H1 (cell line): ENCODE results near the gene UROS.

Experiments
- CHD1 ChIP-seq: IDR thresholded peaks from 2 replicates; pipeline ENCODE4 v1.6.1; 2012; ENCODE audit warnings: low read depth, low read length, improper control_type of control experiment
- EP300 ChIP-seq, 2 experiments: IDR thresholded peaks; 1 replicate in 1 of 2; 2 replicates in 1 of 2; pipeline ENCODE4 v1.6.1; 2011 to 2012; ENCODE audit warnings: low read depth in 2 of 2, low read length in 2 of 2, mild to moderate bottlenecking in 2 of 2, borderline replicate concordance in 1 of 2, inconsistent platforms in 1 of 2, moderate library complexity in 1 of 2
- EZH2 ChIP-seq: fragments of 200-600 bp; sonication (generic); IDR thresholded peaks from 2 replicates; pipeline ENCODE4 v1.7.1; 2012; ENCODE audit warnings: low read depth, mild to moderate bottlenecking, moderate library complexity, low read length, inconsistent platforms; ENCODE audit not compliant: severe bottlenecking
- GABPA ChIP-seq: IDR thresholded peaks from 2 replicates; pipeline ENCODE4 v1.6.1; 2011; ENCODE audit warnings: mild to moderate bottlenecking, low read length, moderate library complexity, borderline replicate concordance; ENCODE audit not compliant: insufficient read depth
- POLR2AphosphoS5 ChIP-seq: IDR thresholded peaks from 2 replicates; pipeline ENCODE4 v1.6.1; 2011; ENCODE audit warnings: low read depth, low read length
- SUZ12 ChIP-seq: fragments of 200-600 bp; sonication (generic); IDR thresholded peaks from 2 replicates; pipeline ENCODE4 v1.6.1; 2012; ENCODE audit warnings: mild to moderate bottlenecking, inconsistent platforms, low read length, moderate library complexity, mixed read lengths
- TBP ChIP-seq: IDR thresholded peaks from 2 replicates; pipeline ENCODE4 v1.6.1; 2011; ENCODE audit warnings: low read depth, low read length, improper control_type of control experiment
- TF ChIP-seq, protein P1 (sequence below), 3 experiments: IDR thresholded peaks; 1 replicate in 2 of 3; 2 replicates in 1 of 3; pipeline versions ENCODE4 v1.5.1 to v1.6.1; 2011; ENCODE audit warnings: low read length in 3 of 3, mild to moderate bottlenecking in 3 of 3, inconsistent platforms in 2 of 3, low read depth in 1 of 3, moderate library complexity in 1 of 3; ENCODE audit not compliant: insufficient read depth in 1 of 3; ENCODE audit errors: control extremely low read depth in 1 of 3

DNA sequence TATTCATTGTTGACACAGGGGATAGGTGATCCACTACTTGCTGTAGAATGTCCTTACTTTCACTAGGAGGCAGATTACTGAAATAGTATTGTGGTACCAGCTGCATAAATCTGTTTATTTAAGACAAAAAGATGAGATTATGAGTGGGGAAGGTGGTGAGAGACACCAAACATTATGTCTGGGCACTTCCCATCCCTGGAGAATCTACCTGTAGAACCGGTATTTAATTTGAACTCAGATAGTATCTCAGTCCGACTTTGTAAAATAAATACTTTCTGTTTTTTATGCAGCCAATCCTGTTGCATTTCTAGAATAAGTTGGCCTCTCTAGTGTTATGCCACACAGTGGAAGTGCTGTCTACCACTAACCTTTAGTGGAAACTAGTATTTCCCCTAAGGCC is 13.7 kb upstream of the UROS start:
- TF ChIP-seq GABPA (no peak), SUZ12 (no peak), POLR2AphosphoS5 (no peak), EP300 (IDR thresholded peaks at IDR 0.05; ENCODE audit: borderline replicate concordance in 1 of 2, low read depth in 2 of 2, low read length in 2 of 2) (no peak), CHD1 (no peak), TBP (no peak), EZH2 (no peak)
- TF ChIP-seq, protein P1, sequence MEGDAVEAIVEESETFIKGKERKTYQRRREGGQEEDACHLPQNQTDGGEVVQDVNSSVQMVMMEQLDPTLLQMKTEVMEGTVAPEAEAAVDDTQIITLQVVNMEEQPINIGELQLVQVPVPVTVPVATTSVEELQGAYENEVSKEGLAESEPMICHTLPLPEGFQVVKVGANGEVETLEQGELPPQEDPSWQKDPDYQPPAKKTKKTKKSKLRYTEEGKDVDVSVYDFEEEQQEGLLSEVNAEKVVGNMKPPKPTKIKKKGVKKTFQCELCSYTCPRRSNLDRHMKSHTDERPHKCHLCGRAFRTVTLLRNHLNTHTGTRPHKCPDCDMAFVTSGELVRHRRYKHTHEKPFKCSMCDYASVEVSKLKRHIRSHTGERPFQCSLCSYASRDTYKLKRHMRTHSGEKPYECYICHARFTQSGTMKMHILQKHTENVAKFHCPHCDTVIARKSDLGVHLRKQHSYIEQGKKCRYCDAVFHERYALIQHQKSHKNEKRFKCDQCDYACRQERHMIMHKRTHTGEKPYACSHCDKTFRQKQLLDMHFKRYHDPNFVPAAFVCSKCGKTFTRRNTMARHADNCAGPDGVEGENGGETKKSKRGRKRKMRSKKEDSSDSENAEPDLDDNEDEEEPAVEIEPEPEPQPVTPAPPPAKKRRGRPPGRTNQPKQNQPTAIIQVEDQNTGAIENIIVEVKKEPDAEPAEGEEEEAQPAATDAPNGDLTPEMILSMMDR (IDR thresholded peaks at IDR 0.05; ENCODE audit: control extremely low read depth in 1 of 3, insufficient read depth in 1 of 3, low read depth in 1 of 3, low read length in 3 of 3), result no peak
